GM18498 (cell line): ENCODE results near the gene COMP.
"Not testable (repeated sequence)": the region's sequence is repeated elsewhere in the genome, so short reads cannot be mapped to it uniquely, and the experiment has no call there.

Experiments used
- ATAC-seq: cut with Tn5 transposase; IDR thresholded peaks from one replicate; pipeline ENCODE4 v1.9.1; 2021; ENCODE audit warnings: mild to moderate bottlenecking, moderate library complexity; ENCODE audit not compliant: unreplicated experiment

COMP gene

GRCh38 chr19:18790566-18791314, at the start of gene COMP:
Gene COMP (minus strand): TSS chr19:18791305. CDS start chr19:18791269, 36 bp downstream.
- no peak for ATAC-seq

GRCh38 chr19:18840288-18841267, 49.5 kb upstream of the COMP start:
- ATAC-seq: no peak

GRCh38 chr19:18839465-18840287, 48.6 kb upstream of the COMP start:
- ATAC-seq: no peak

- ATAC-seq: no peak
Observed at GRCh38 chr19:18834644-18834984, 43.5 kb upstream of the COMP start.

- no peak for ATAC-seq
Observed at GRCh38 chr19:18833849-18834643, 42.9 kb upstream of the COMP start.

GRCh38 chr19:18833141-18833476, 42.0 kb upstream of the COMP start:
- no peak for ATAC-seq

- ATAC-seq: peak; percentile 39
Observed at GRCh38 chr19:18832306-18833140, 41.4 kb upstream of the COMP start.

- ATAC-seq: peak; percentile 79
Observed at GRCh38 chr19:18831524-18832305, 40.6 kb upstream of the COMP start, which contains the start of gene UPF1. Gene UPF1 (plus strand): TSS chr19:18831959. CDS start chr19:18832210, 251 bp downstream.

- no peak for ATAC-seq
Observed at GRCh38 chr19:18830488-18830887, 39.4 kb upstream of the COMP start.

GRCh38 chr19:18828786-18829185, 37.7 kb upstream of the COMP start:
- no peak for ATAC-seq

GRCh38 chr19:18817574-18817973, 26.5 kb upstream of the COMP start:
- no peak for ATAC-seq

- ATAC-seq: not testable (repeated sequence)
Observed at GRCh38 chr19:18816645-18817044, 25.5 kb upstream of the COMP start.

- ATAC-seq: no peak
Observed at GRCh38 chr19:18815673-18816072, 24.6 kb upstream of the COMP start.

- no peak for ATAC-seq
Observed at GRCh38 chr19:18814063-18814462, 23.0 kb upstream of the COMP start.

GRCh38 chr19:18811638-18812037, 20.5 kb upstream of the COMP start:
- ATAC-seq: not testable (repeated sequence)

- no peak for ATAC-seq
Observed at GRCh38 chr19:18809149-18809868, 18.2 kb upstream of the COMP start.

- no peak for ATAC-seq
Observed at GRCh38 chr19:18807861-18808331, 16.8 kb upstream of the COMP start.

GRCh38 chr19:18804643-18805042, 13.5 kb upstream of the COMP start:
- ATAC-seq: no peak
